Testis (tissue), 3 donors: ENCODE data around the gene LPAR1. TPM values are rescaled to one million over a fixed set of nuclear protein-coding genes. Genes with fewer than 3 reads are reported as not detected.

Source experiments
- DNase-seq: peaks from one replicate; pipeline ENCODE4 v3.0.0-alpha.2; 2019
- H3K27ac ChIP-seq, 2 donors: fragments of 200-600 bp; sonication (generic); one replicate each; pipeline ENCODE4 v1.5.1; 2019
- H3K27me3 ChIP-seq: fragments of 200-600 bp; sonication (generic); one replicate; pipeline ENCODE4 v1.5.1; 2019
- H3K36me3 ChIP-seq: fragments of 200-600 bp; sonication (generic); one replicate; pipeline ENCODE4 v1.5.1; 2017; ENCODE audit warnings: low read depth; ENCODE audit errors: missing control alignments
- H3K4me1 ChIP-seq: fragments of 200-600 bp; sonication (generic); one replicate; pipeline ENCODE4 v1.5.1; 2019
- H3K4me3 ChIP-seq, 2 donors: fragments of 200-600 bp; sonication (generic); one replicate each; pipeline ENCODE4 v1.5.1; 2017 to 2019
- H3K9me3 ChIP-seq: fragments of 200-600 bp; sonication (generic); one replicate; pipeline ENCODE4 v1.5.1; 2017
- POLR2A ChIP-seq: fragments of 450-650 bp; IDR thresholded peaks from one replicate; pipeline ENCODE4 v1.6.1; 2017; ENCODE audit warnings: antibody characterized with exemption, mild to moderate bottlenecking, moderate library complexity
- WGBS, 2 donors: methylation state at CpG; one replicate each; pipeline ENCODE4 v1.1.5; 2018; 5-methylcytosine and 5-hydroxymethylcytosine counted together
- intact Hi-C: fragments of 100-400 bp; cut with DNase I; formaldehyde crosslinking; loops from one replicate; pipeline ENCODE4 v1.15.1; 2023; ENCODE audit warnings: low total_unique reads
- polyA plus RNA-seq: library from polyadenylated mRNA; stranded (reverse); fragments of 350-450 nt; fragmentation: Illumina TruSeq; extraction: RNeasy Lipid Tissue Mini Kit (QIAGEN cat#74804); gene quantifications from one replicate; pipeline ENCODE4 v1.2.3, GENCODE V29; 2014; ENCODE audit warnings: low read depth, low replicate concordance; ENCODE audit not compliant: insufficient read depth
- total RNA-seq, 2 donors: library from RNA; depleted of rRNA; stranded (reverse); fragments of >200 nt; gene quantifications; one replicate each; pipeline ENCODE4 v1.2.3, GENCODE V29; 2016
- TF ChIP-seq, protein P1 (sequence below), 3 experiments: fragments of 450-650 bp in 2 of 3; fragments of 200-600 bp in 1 of 3; sonication (generic) in 1 of 3; IDR thresholded peaks; one replicate each; pipeline ENCODE4 v1.5.1; 2016 to 2019; ENCODE audit warnings: antibody characterized with exemption in 3 of 3, mild to moderate bottlenecking in 2 of 3, moderate library complexity in 1 of 3

LPAR1 gene
- total and polyA plus RNA-seq, 3 donors from 2014 or later, result 13.1 to 23.9 (median 19.5) TPM

GRCh38 chr9:110887276-110887675, 151.0 kb downstream of the LPAR1 start:
- Histone ChIP-seq H3K27me3 (no peaks in the 10 kb centered on the region), H3K36me3 (no peaks in the 10 kb centered on the region), H3K9me3 (no peaks in the 10 kb centered on the region), H3K4me3 (no peak overlapping the region), H3K4me1 (no peaks in the 10 kb centered on the region), H3K27ac (peak overlapping the region in 1 of 2 donors; percentile 42)
- WGBS, 2 donors, result 45 to 55% methylated on average over 3 of the region's 3 CpGs
- DNase-seq, result no peak
- intact Hi-C loops, result no loop called here
- no peak for TF ChIP-seq POLR2A
- TF ChIP-seq, protein P1, sequence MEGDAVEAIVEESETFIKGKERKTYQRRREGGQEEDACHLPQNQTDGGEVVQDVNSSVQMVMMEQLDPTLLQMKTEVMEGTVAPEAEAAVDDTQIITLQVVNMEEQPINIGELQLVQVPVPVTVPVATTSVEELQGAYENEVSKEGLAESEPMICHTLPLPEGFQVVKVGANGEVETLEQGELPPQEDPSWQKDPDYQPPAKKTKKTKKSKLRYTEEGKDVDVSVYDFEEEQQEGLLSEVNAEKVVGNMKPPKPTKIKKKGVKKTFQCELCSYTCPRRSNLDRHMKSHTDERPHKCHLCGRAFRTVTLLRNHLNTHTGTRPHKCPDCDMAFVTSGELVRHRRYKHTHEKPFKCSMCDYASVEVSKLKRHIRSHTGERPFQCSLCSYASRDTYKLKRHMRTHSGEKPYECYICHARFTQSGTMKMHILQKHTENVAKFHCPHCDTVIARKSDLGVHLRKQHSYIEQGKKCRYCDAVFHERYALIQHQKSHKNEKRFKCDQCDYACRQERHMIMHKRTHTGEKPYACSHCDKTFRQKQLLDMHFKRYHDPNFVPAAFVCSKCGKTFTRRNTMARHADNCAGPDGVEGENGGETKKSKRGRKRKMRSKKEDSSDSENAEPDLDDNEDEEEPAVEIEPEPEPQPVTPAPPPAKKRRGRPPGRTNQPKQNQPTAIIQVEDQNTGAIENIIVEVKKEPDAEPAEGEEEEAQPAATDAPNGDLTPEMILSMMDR (IDR thresholded peaks at IDR 0.05), result no peak

DNA sequence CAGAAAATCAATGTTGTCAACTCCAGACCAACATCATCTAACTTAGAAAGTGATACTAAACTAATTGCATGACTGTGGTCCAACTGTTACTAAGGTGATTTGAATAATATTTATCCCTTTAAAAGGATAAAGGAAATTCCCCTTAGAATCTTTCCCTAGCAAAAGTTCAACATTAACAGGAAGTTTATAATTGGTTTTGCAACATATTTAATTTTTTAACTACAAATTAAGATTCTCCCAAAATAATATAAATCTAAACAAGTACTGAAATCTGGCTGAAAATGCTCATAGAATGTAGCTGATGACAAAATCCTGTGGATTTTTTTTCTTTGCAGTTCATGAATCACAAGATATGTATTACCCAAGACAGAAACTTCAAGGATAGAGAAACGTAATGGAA, 151.4 kb downstream of the LPAR1 start:
- Histone ChIP-seq H3K27ac (peak overlapping the region in 1 of 2 donors; percentile 42), H3K9me3 (no peaks in the 10 kb centered on the region), H3K36me3 (no peaks in the 10 kb centered on the region), H3K27me3 (no peaks in the 10 kb centered on the region), H3K4me1 (no peaks in the 10 kb centered on the region), H3K4me3 (no peak overlapping the region)
- intact Hi-C loops, result no loop called here
- 26 to 42% methylated on average over 1 of the region's 1 CpG for WGBS, 2 donors
- no peak for DNase-seq
- no peak for TF ChIP-seq POLR2A
- TF ChIP-seq, protein P1 (IDR thresholded peaks at IDR 0.05), result no peak

DNA sequence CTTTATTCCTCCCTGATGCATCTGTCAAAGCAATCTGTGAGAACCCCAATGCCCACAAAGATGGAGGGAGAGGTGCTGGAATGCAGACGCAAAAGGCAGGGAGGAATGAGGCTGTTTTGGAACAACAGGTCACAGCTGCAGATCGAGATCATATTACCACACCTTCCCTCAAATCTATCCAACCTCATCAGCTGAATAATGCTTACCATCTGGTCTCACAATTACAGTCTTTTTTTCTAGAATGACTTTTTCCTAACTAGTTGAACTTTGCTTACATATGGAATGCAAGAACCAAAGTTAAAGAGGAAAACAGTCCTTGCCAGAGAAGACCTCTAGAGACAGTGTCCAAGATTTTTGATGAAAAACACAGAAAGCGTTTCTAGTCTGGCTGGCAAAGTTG, 158.1 kb downstream of the LPAR1 start:
- TF ChIP-seq, protein P1 (IDR thresholded peaks at IDR 0.05), result no peak
- TF ChIP-seq POLR2A, result no peak
- WGBS, 2 donors, result 45 to 50% methylated on average over 3 of the region's 3 CpGs
- no peaks in the 10 kb centered on the region for H3K9me3 ChIP-seq
- peaks cover 8% of the 10 kb centered on the region for H3K4me1 ChIP-seq
- H3K27ac ChIP-seq, result peak overlapping the region in 1 of 2 donors; percentile 3
- intact Hi-C loops, result no loop called here
- DNase-seq, result no peak
- no peaks in the 10 kb centered on the region for H3K36me3 ChIP-seq
- H3K27me3 ChIP-seq, result no peaks in the 10 kb centered on the region
- H3K4me3 ChIP-seq, result no peak overlapping the region

GRCh38 chr9:110877374-110877773, 160.9 kb downstream of the LPAR1 start:
- Histone ChIP-seq H3K27ac (no peak overlapping the region), H3K4me3 (no peak overlapping the region), H3K36me3 (no peaks in the 10 kb centered on the region), H3K9me3 (no peaks in the 10 kb centered on the region), H3K4me1 (peaks cover 8% of the 10 kb centered on the region), H3K27me3 (no peaks in the 10 kb centered on the region)
- intact Hi-C loops, result no loop called here
- TF ChIP-seq POLR2A, result no peak
- TF ChIP-seq, protein P1 (IDR thresholded peaks at IDR 0.05), result no peak
- DNase-seq, result no peak

DNA sequence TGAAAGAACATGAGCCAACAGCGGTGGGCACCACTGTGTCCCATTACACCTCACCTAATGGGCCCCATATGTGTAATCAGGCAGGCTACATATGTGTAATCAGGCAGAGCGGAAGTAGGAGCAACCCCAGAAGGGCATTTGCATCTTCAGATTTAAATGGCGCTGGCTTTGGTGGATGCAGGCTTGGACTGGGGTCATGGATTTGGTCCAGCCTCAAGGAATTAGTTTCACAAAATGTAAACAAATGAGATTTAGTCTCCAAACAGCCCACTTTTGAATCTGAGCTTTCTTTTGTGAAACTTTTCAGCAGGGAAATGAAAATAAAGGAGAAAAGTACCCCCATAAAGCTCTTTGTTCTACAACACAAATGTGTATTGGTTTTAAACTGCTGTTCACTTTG, 161.3 kb downstream of the LPAR1 start:
- Histone ChIP-seq H3K36me3 (no peaks in the 10 kb centered on the region), H3K4me1 (peaks cover 8% of the 10 kb centered on the region), H3K27ac (no peak overlapping the region), H3K9me3 (no peaks in the 10 kb centered on the region), H3K27me3 (no peaks in the 10 kb centered on the region), H3K4me3 (no peak overlapping the region)
- no peak for DNase-seq
- intact Hi-C loops, result no loop called here
- TF ChIP-seq, protein P1 (IDR thresholded peaks at IDR 0.05), result no peak
- no peak for TF ChIP-seq POLR2A
- 93 to 98% methylated on average over 3 of the region's 3 CpGs for WGBS, 2 donors
